ENCODE measurements around the gene CMC1. TPM values are rescaled to one million over a fixed set of nuclear protein-coding genes. Genes with fewer than 3 reads are reported as not detected.

The CMC1 gene
- total RNA-seq, 2 donors from 2014 or later = 3.3 to 5.6 TPM

DNA sequence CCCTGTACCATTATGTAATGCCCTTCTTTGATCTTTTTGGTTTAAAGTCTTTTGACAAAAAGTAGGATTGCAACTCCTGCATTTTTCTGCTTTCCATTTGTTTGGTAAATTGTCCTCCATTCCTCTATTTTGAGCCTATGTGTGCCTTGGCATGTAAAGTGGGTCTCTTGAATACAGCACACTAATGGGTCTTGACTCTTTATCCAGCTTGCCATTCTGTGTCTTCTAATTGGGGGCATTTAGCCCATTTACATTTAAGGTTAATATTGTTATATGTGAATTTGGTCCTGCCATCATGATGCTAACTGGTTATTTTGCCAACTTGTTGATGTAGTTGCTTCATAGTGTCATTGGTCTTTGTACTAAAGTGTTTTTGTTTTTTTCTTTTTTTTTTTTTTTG lies 32.4 kb downstream of the CMC1 start:
- Histone ChIP-seq H3K27me3 (replicated peaks; ENCODE audit: insufficient read depth) (no peaks in the 10 kb centered on the region), H3K4me1 (ENCODE audit: control insufficient read depth in 1 of 2, low read depth in 2 of 2) (no peaks in the 10 kb centered on the region), H3K27ac (no peak overlapping the region), H3K9me3 (peaks cover 7% of the 10 kb centered on the region), H3K36me3 (peaks cover 16% of the 10 kb centered on the region), H3K4me3 (no peak overlapping the region)
- ATAC-seq (ENCODE audit: insufficient number of reproducible peaks, low FRiP score, low read depth) = no peak
- DNase-seq (ENCODE audit: low spot score) = no peak
- TF ChIP-seq, protein P1, sequence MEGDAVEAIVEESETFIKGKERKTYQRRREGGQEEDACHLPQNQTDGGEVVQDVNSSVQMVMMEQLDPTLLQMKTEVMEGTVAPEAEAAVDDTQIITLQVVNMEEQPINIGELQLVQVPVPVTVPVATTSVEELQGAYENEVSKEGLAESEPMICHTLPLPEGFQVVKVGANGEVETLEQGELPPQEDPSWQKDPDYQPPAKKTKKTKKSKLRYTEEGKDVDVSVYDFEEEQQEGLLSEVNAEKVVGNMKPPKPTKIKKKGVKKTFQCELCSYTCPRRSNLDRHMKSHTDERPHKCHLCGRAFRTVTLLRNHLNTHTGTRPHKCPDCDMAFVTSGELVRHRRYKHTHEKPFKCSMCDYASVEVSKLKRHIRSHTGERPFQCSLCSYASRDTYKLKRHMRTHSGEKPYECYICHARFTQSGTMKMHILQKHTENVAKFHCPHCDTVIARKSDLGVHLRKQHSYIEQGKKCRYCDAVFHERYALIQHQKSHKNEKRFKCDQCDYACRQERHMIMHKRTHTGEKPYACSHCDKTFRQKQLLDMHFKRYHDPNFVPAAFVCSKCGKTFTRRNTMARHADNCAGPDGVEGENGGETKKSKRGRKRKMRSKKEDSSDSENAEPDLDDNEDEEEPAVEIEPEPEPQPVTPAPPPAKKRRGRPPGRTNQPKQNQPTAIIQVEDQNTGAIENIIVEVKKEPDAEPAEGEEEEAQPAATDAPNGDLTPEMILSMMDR (IDR thresholded peaks at IDR 0.05) = no peak

DNA sequence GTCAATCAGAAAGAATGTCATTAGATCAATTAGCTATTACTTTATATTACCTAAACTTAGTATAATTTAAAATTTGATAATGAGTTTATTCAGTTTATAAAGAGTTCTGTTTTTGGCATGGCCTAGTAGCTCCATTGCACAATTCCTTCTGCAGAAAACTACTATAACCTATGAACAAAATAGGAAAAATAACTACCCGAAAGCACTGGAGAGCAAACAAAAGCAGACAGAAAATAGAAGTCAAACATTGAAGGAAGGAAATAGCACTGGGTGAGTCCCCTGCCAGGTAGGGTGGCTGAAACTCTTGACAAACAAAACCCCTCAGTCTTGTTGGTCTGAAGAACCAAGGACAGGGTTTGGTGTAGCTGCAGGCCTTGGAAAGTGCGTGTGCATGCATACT lies 37.5 kb downstream of the CMC1 start:
- H3K4me1 ChIP-seq (ENCODE audit: control insufficient read depth in 1 of 2, low read depth in 2 of 2) = peaks cover 0 to 5% of the 10 kb centered on the region in 2 donors
- H3K36me3 ChIP-seq = peaks cover 5% of the 10 kb centered on the region
- H3K4me3 ChIP-seq = no peak overlapping the region
- H3K27ac ChIP-seq = no peak overlapping the region
- ATAC-seq (ENCODE audit: insufficient number of reproducible peaks, low FRiP score, low read depth) (no peak), DNase-seq (ENCODE audit: low spot score) (no peak)
- TF ChIP-seq, protein P1 (IDR thresholded peaks at IDR 0.05) = no peak
- H3K27me3 ChIP-seq (replicated peaks; ENCODE audit: insufficient read depth) = no peaks in the 10 kb centered on the region
- H3K9me3 ChIP-seq = no peaks in the 10 kb centered on the region

DNA sequence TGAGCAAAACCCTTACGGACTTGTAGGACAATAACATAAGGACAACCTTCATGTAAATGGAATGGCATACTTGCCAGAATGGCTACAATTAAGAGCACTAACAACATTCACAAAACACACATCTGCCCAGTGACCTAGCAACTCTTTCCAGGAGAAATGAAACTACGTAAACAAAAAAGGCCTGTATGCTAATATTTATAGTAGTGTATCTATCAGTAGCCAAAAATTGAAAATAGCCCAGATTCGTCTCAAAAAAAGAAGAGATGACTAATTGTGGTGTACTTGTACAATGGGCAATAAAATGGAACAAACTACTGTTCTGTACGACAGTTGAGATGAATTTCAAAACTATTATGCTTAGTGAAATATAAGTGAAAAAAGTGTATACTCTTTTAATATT lies 38.4 kb downstream of the CMC1 start:
- TF ChIP-seq, protein P1 (IDR thresholded peaks at IDR 0.05) = no peak
- ATAC-seq (ENCODE audit: insufficient number of reproducible peaks, low FRiP score, low read depth) = no peak

DNA sequence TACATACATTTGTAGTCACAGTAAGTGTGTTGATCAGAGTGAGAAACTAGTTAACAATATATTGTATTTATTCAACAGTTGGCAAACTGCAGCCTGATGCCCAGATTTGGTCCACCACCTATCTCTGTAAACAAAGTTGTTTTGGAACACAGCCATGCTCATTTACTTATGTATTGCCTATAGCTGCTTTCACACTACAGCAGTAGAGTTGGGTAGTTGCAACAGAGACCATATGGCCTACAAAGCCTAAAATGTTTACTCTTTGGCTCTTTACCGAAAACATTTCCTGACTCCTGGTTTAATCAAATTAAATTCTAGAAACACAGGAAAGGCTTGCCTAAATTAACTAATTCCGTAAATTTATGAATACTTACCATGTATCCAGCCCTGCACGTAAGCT lies 39.4 kb downstream of the CMC1 start:
- H3K9me3 ChIP-seq = no peaks in the 10 kb centered on the region
- H3K27ac ChIP-seq = no peak overlapping the region
- H3K27me3 ChIP-seq (replicated peaks; ENCODE audit: insufficient read depth) = no peaks in the 10 kb centered on the region
- ATAC-seq (ENCODE audit: insufficient number of reproducible peaks, low FRiP score, low read depth) = no peak
- no peak for DNase-seq (ENCODE audit: low spot score)
- H3K4me3 ChIP-seq = no peak overlapping the region
- no peaks in the 10 kb centered on the region for H3K36me3 ChIP-seq
- H3K4me1 ChIP-seq (ENCODE audit: control insufficient read depth in 1 of 2, low read depth in 2 of 2) = peaks cover 0 to 5% of the 10 kb centered on the region in 2 donors
- TF ChIP-seq, protein P1 (IDR thresholded peaks at IDR 0.05) = no peak

More for the DNA sequence above, 38.4 kb downstream of the CMC1 start:
- Histone ChIP-seq H3K9me3 (no peaks in the 10 kb centered on the region), H3K27ac (no peak overlapping the region), H3K4me3 (no peak overlapping the region), H3K4me1 (ENCODE audit: control insufficient read depth in 1 of 2, low read depth in 2 of 2) (peaks cover 0 to 5% of the 10 kb centered on the region in 2 donors), H3K36me3 (peaks cover 5% of the 10 kb centered on the region), H3K27me3 (replicated peaks; ENCODE audit: insufficient read depth) (no peaks in the 10 kb centered on the region)
- no peak for DNase-seq (ENCODE audit: low spot score)

DNA sequence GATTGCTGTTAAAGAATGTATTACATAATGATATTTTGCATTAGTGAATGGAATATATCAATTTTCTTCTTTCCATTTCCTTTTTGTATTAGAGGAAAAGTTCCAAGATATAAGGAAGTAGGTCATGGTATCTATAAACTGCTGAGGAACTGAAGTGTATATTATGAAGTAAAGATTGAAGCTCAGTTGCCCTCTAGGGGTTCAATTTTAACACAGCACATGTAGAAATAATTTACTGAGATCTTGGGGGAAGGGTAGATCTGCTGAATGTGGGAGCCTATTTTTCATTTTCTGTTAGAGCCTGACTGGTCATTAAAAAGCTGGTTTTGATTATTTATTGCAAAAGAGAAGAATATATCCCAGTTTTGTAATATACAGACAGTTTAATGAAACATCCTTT lies 45.2 kb downstream of the CMC1 start:
- no peaks in the 10 kb centered on the region for H3K4me1 ChIP-seq (ENCODE audit: control insufficient read depth in 1 of 2, low read depth in 2 of 2)
- DNase-seq (ENCODE audit: low spot score) (no peak), ATAC-seq (ENCODE audit: insufficient number of reproducible peaks, low FRiP score, low read depth) (no peak)
- H3K27ac ChIP-seq = no peak overlapping the region
- no peaks in the 10 kb centered on the region for H3K9me3 ChIP-seq
- no peaks in the 10 kb centered on the region for H3K36me3 ChIP-seq
- TF ChIP-seq, protein P1 (IDR thresholded peaks at IDR 0.05) = peak; percentile 58
- H3K4me3 ChIP-seq = no peak overlapping the region
- H3K27me3 ChIP-seq (replicated peaks; ENCODE audit: insufficient read depth) = no peaks in the 10 kb centered on the region

Data from thoracic aorta (tissue), 2 donors.